Regular cardiac myocyte (primary cell): Measurements from ENCODE around the gene GCG. TPM values are rescaled to one million over a fixed set of nuclear protein-coding genes. Genes with fewer than 3 reads are reported as not detected.

Source experiments
- total RNA-seq: library from RNA; depleted of rRNA; stranded (reverse); fragments of >200 nt; gene quantifications from 2 replicates; pipeline ENCODE4 v1.2.3, GENCODE V29; 2014

Gene GCG
- not detected in 2 replicates for total RNA-seq

GRCh38 chr2:162152147-162152546, at the start of gene GCG:
Gene GCG (minus strand): TSS chr2:162152247. CDS start chr2:162149178, 3,069 bp downstream.

Other genes with a start within 250 kb of the GCG start
- gene DPP4, start 78.0 kb downstream of the GCG start, total RNA-seq, result 87.2 and 433 TPM in 2 replicates
- 41.2 and 274 TPM in 2 replicates for gene FAP, start 91.2 kb upstream of the GCG start, total RNA-seq
- gene IFIH1, start 166.4 kb upstream of the GCG start, total RNA-seq, result 3.3 and 8.5 TPM in 2 replicates
- 5.2 and 6.2 TPM in 2 replicates for gene GCA, start 191.9 kb upstream of the GCG start, total RNA-seq